Measurements from ENCODE around the gene HOXC12.

DNA sequence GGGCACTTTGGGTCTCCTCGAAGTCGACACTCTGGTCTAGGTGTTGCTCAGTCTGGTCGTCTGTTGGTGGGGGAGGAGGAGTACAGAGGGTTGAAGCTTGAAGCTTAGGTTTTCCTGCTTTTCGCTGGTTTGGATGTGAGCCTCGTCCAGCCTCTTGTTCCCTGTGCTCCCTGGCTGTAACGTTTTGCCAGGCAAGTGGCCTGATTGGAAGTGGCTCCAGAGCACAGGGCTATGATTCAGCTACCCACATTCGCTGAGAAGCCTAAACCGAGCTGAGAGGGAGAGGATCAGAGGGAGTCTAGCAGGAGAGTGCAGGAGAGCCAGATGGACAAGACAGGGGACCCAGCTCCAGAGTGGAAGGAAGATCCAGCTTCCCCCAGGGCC, 36.4 kb downstream of the HOXC12 start:
- TF ChIP-seq POLR2AphosphoS5 (IDR thresholded peaks at IDR 0.05) (no peak), CTCF (IDR thresholded peaks at IDR 0.05) (no peak)
